K562 (cell line): ENCODE measurements around the gene TMSB4X. TPM values are rescaled to one million over a fixed set of nuclear protein-coding genes. Genes with fewer than 3 reads are reported as not detected.

ENCODE experiments used
- ATAC-seq: fragments of 200-7000 bp; cut with Tn5 transposase; 3 replicates; pipeline ENCODE4 v1.9.1; 2020; ENCODE audit warnings: moderate library complexity
- BruUV-seq: library from RNA; stranded (reverse); fragments of 400-500 nt; replicated peaks from 2 replicates; lab custom pipeline; 2021; lab: Mats Ljungman, UMichigan
- CTCF ChIA-PET: fragments of 300-600 bp; formaldehyde crosslinking; extraction: SDS; loops from one replicate; lab custom pipeline; 2021; ENCODE audit warnings: low intra/inter-chr PET ratio; lab: Yijun Ruan, JAX
- POLR2A ChIA-PET: fragments of 300-600, 350-650 bp; sonication (Branson Sonifier 250); formaldehyde crosslinking; extraction: SDS; loops from one replicate; lab custom pipeline; 2021; ENCODE audit warnings: antibody characterized with exemption, inconsistent platforms; lab: Yijun Ruan, JAX
- DNase-seq, 4 experiments: peaks; one replicate each; pipeline versions ENCODE4 v3.0.0 to v3.0.0-alpha.2; 2011 to 2018; ENCODE audit warnings: low spot score in 3 of 4, mixed read lengths in 3 of 4; ENCODE audit errors: extremely low read depth in 1 of 4
- FAIRE-seq: peaks from 2 replicates; lab custom pipeline; 2011; peaks lifted over from hg19 to GRCh38; lab: Jason Lieb, UNC
- H2AFZ ChIP-seq: 2 replicates; pipeline ENCODE4 v1.6.0; 2011; ENCODE audit warnings: low read depth, low read length, control low read depth, inconsistent platforms
- H3K27ac ChIP-seq: fragments of 200-600 bp; 3 replicates; pipeline ENCODE4 v1.8.0; 2011; ENCODE audit warnings: low read depth, mild to moderate bottlenecking, control low read depth, inconsistent platforms, low read length, moderate library complexity, mixed read lengths; ENCODE audit errors: extremely low read depth
- H3K27me3 ChIP-seq, 2 experiments: fragments of 300-600 bp in 1 of 2; 2 replicates in 1 of 2; 3 replicates in 1 of 2; pipeline versions ENCODE4 v1.6.0 to v1.8.0; 2011; ENCODE audit warnings: inconsistent platforms in 2 of 2, low read length in 2 of 2, mild to moderate bottlenecking in 1 of 2, mixed read lengths in 1 of 2, moderate library complexity in 1 of 2; ENCODE audit not compliant: control insufficient read depth in 2 of 2, insufficient read depth in 2 of 2
- H3K36me3 ChIP-seq: fragments of 300-600 bp; 3 replicates; pipeline ENCODE4 v1.8.0; 2011; ENCODE audit warnings: mild to moderate bottlenecking, low read length, inconsistent platforms; ENCODE audit not compliant: control insufficient read depth, insufficient read depth
- H3K4me1 ChIP-seq, 2 experiments: fragments of 200-600 bp in 1 of 2; replicated peaks in 1 of 2; 2 replicates in 1 of 2; 3 replicates in 1 of 2; pipeline versions ENCODE4 v1.5.1 to v1.8.0; 2011; ENCODE audit warnings: inconsistent platforms in 2 of 2, low read length in 2 of 2, mild to moderate bottlenecking in 1 of 2, mixed read lengths in 1 of 2, moderate library complexity in 1 of 2; ENCODE audit not compliant: control insufficient read depth in 2 of 2, insufficient read depth in 2 of 2
- H3K4me2 ChIP-seq: 2 replicates; pipeline ENCODE4 v1.6.1; 2011; ENCODE audit warnings: low read length, control low read depth, inconsistent platforms, mixed read lengths; ENCODE audit not compliant: insufficient read depth
- H3K4me3 ChIP-seq: fragments of 200-600 bp; sonication (generic), shearing (Covaris generic); 2 replicates; pipeline ENCODE4 v1.5.1; 2016; ENCODE audit warnings: control low read depth, inconsistent platforms
- H3K79me2 ChIP-seq: fragments of 200-600 bp; 3 replicates; pipeline ENCODE4 v1.8.0; 2011; ENCODE audit warnings: low read length, inconsistent platforms; ENCODE audit not compliant: control insufficient read depth, insufficient read depth
- H3K9ac ChIP-seq, 2 experiments: 2 replicates each; pipeline versions ENCODE4 v1.6.0 to v1.6.1; 2011; ENCODE audit warnings: low read depth in 2 of 2, low read length in 2 of 2, control low read depth in 1 of 2, inconsistent platforms in 1 of 2, mild to moderate bottlenecking in 1 of 2, mixed read lengths in 1 of 2; ENCODE audit not compliant: insufficient read depth in 1 of 2
- H3K9me1 ChIP-seq: one replicate; pipeline ENCODE4 v1.6.0; 2011; ENCODE audit warnings: inconsistent platforms, mild to moderate bottlenecking, low read length, moderate library complexity; ENCODE audit not compliant: control insufficient read depth, insufficient read depth
- H3K9me3 ChIP-seq: replicated peaks from 2 replicates; pipeline ENCODE4 v1.5.1; 2011; ENCODE audit warnings: low read depth, low read length, inconsistent platforms; ENCODE audit not compliant: control insufficient read depth, insufficient read depth
- H4K20me1 ChIP-seq: replicated peaks from 2 replicates; pipeline ENCODE4 v1.6.1; 2011; ENCODE audit warnings: low read length, inconsistent platforms, mixed read lengths; ENCODE audit not compliant: control insufficient read depth, insufficient read depth
- EHMT2 ChIP-seq: fragments of 450-650 bp; IDR thresholded peaks from 2 replicates; pipeline ENCODE4 v1.6.1; 2018; ENCODE audit warnings: antibody characterized with exemption
- ELF1 ChIP-seq: fragments of 200-800 bp; sonication (Bioruptor generic); IDR thresholded peaks from 2 replicates; pipeline ENCODE4 v1.6.1; 2016; ENCODE audit warnings: missing genetic modification characterization, missing compliant biosample characterization
- FOSL1 ChIP-seq: fragments of 200-800 bp; sonication (Bioruptor generic); conservative IDR thresholded peaks from 2 replicates; pipeline ENCODE4 v1.6.1; 2016; ENCODE audit warnings: missing genetic modification characterization, missing compliant biosample characterization
- NR2C2 ChIP-seq, 2 experiments: fragments of 200-800 bp in 1 of 2; sonication (Bioruptor generic) in 1 of 2; sonication (generic) in 1 of 2; formaldehyde crosslinking in 1 of 2; IDR thresholded peaks; 2 replicates each; pipeline versions ENCODE4 v1.6.1 to v1.8.0; 2016 to 2022; ENCODE audit warnings: mild to moderate bottlenecking in 1 of 2, missing compliant biosample characterization in 1 of 2, missing genetic modification characterization in 1 of 2, missing genetic modification reagents in 1 of 2
- PBX2 ChIP-seq, 2 experiments: IDR thresholded peaks in 1 of 2; conservative IDR thresholded peaks in 1 of 2; 2 replicates each; pipeline ENCODE4 v1.6.1; 2016; ENCODE audit warnings: low read depth in 2 of 2, mild to moderate bottlenecking in 1 of 2, missing compliant biosample characterization in 1 of 2, missing genetic modification characterization in 1 of 2, moderate library complexity in 1 of 2
- PML ChIP-seq: IDR thresholded peaks from 2 replicates; pipeline ENCODE4 v1.6.1; 2012; ENCODE audit warnings: low read length, inconsistent platforms
- ZNF311 ChIP-seq: fragments of 250-450 bp; sonication (Bioruptor Pico); IDR thresholded peaks from 2 replicates; pipeline ENCODE4 v1.4.0; 2020; ENCODE audit warnings: mild to moderate bottlenecking, moderate library complexity
- ZNF77 ChIP-seq: fragments of 250-450 bp; sonication (Bioruptor Pico); IDR thresholded peaks from 2 replicates; pipeline ENCODE4 v1.5.0; 2020
- WGBS: fragments of 100-300 bp; shearing (Covaris generic); methylation state at CpG from one replicate; pipeline ENCODE4 v1.1.6; 2016; ENCODE audit warnings: low coverage, mixed read lengths; ENCODE audit not compliant: insufficient coverage; ENCODE audit errors: missing lambda C conversion rate; 5-methylcytosine and 5-hydroxymethylcytosine counted together
- in situ Hi-C: fragments of 300-500 bp; cut with MboI; formaldehyde crosslinking; loops from 4 replicates; pipeline ENCODE4 v1.15.0; 2018; ENCODE audit warnings: inconsistent platforms, mixed read lengths
- intact Hi-C: fragments of 100-400 bp; cut with micrococcal nuclease; formaldehyde crosslinking; loops from 2 replicates; pipeline ENCODE4 v1.14.2; 2022
- polyA plus RNA-seq, 8 experiments: library from polyadenylated mRNA; depleted of rRNA in 4 of 8; stranded (reverse) in 5 of 8; unstranded in 3 of 8; fragments of >200 nt; fragmentation: Nextera tagmentation in 2 of 8; fragmentation: Illumina TruSeq in 1 of 8; extraction: Ambion mirVana in 2 of 8; extraction: Trizol in 1 of 8; gene quantifications; 2 replicates each; pipeline versions ENCODE4 v1.2.1 to v1.2.3, GENCODE V29; 2011 to 2014; ENCODE audit warnings: inconsistent platforms in 1 of 8, missing spikeins in 1 of 8
- total RNA-seq, 7 experiments: library from RNA; depleted of rRNA in 6 of 7; stranded (reverse); fragments of >200 nt in 6 of 7; fragmentation: Illumina TruSeq in 2 of 7; extraction: Trizol in 2 of 7; gene quantifications; 2 replicates each; pipeline versions ENCODE4 v1.2.1 to v1.2.3, GENCODE V29; 2011 to 2021; ENCODE audit warnings: low replicate concordance in 1 of 7

TMSB4X gene
- total and polyA plus RNA-seq, 9 of the 15 experiments (the other 6 are each of a cell fraction or from before 2014, with no cell fraction given): 1,035 to 2,035 (median 1,529) TPM

DNA sequence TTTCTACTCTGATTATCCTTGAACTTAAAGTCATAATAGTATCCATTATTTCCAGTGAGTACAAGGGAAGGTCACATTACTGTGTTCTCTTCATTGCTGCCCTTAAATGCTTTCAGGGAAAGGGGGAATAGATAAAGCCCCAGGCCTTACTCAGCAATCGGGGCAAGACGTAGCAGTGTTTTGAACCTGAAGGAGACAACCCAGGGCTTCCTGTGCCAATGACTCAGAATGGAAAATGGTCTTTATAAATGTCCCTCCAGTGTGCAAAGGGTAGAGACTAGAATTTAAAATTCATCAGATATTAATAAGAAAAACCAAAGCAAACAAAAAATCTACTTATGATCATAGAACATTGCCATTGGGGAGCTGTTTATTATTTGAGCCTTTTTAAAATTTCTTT lies 44.8 kb upstream of the TMSB4X start:
- Histone ChIP-seq H2AFZ (no peak overlapping the region), H3K4me1 (peaks cover 0 to 5% of the 10 kb centered on the region in 2 experiments; a peak in 2 of 5 replicates), H3K4me3 (no peak overlapping the region), H3K9me1 (no peaks in the 10 kb centered on the region), H3K4me2 (no peak overlapping the region), H3K79me2 (no peaks in the 10 kb centered on the region), H3K9me3 (no peaks in the 10 kb centered on the region), H4K20me1 (no peaks in the 10 kb centered on the region), H3K36me3 (no peaks in the 10 kb centered on the region), H3K27me3 (no peaks in the 10 kb centered on the region), H3K9ac (no peak overlapping the region), H3K27ac (no peak overlapping the region)
- FAIRE-seq (no peak), ATAC-seq (no peak), DNase-seq (no peak)
- in situ Hi-C loops: no loop called here
- TF ChIP-seq FOSL1 (tag): peak; percentile 51
- TF ChIP-seq PML: no peak
- TF ChIP-seq NR2C2 (CRISPR knock-in tag; IDR thresholded peaks at IDR 0.05): no peak
- TF ChIP-seq NR2C2 (tag; IDR thresholded peaks at IDR 0.05): peak; percentile 40; the same call in 1 of the 2 replicates
- no TSS peak for BruUV-seq
- CTCF ChIA-PET: no interaction called here
- POLR2A ChIA-PET: no interaction called here
- WGBS: 53% methylated on average over 2 of the region's 2 CpGs
- intact Hi-C loops: no loop called here

- Histone ChIP-seq H3K27me3 (no peaks in the 10 kb centered on the region), H3K4me1 (peaks cover 0 to 5% of the 10 kb centered on the region in 2 experiments; a peak in 2 of 5 replicates), H3K4me2 (no peak overlapping the region), H4K20me1 (no peaks in the 10 kb centered on the region), H3K9me3 (no peaks in the 10 kb centered on the region), H3K36me3 (no peaks in the 10 kb centered on the region), H3K9me1 (no peaks in the 10 kb centered on the region), H2AFZ (no peak overlapping the region), H3K4me3 (no peak overlapping the region), H3K79me2 (no peaks in the 10 kb centered on the region), H3K27ac (no peak overlapping the region), H3K9ac (no peak overlapping the region)
- ATAC-seq (no peak), FAIRE-seq (no peak), DNase-seq (no peak)
- intact Hi-C loops (no loop called here), in situ Hi-C loops (no loop called here)
- BruUV-seq: no TSS peak
- 57% methylated on average over 1 of the region's 1 CpG for WGBS
- ChIA-PET CTCF (no interaction called here), POLR2A (interaction anchor here (1.6 kb wide), 1 partner anchor 42 kb away, joined by 3 read pairs; the partner anchor contains the start of gene TMSB4X)
- TF ChIP-seq EHMT2 (no peak), ZNF311 (CRISPR knock-in tag) (no peak), ELF1 (no peak), PBX2 (CRISPR knock-in tag; IDR thresholded peaks at IDR 0.05; ENCODE audit: low read depth) (no peak), PBX2 (tag; conservative IDR thresholded peaks at IDR 0.05; ENCODE audit: low read depth) (no peak), ZNF77 (CRISPR knock-in tag) (no peak)
Measured at GRCh38 chrX:12932244-12932643, 42.7 kb upstream of the TMSB4X start.
